C1 segment of cervical spinal cord (tissue), 14 donors: Measurements from ENCODE around the gene STAT5B.
"Not testable (repeated sequence)": the region's sequence is repeated elsewhere in the genome, so short reads cannot be mapped to it uniquely, and the experiment has no call there.

ENCODE experiments used
- DNase-seq, 14 donors: peaks; one replicate each; lab custom pipeline; 2025; lab: John Stamatoyannopoulos, UW

Gene STAT5B

GRCh38 chr17:42306385-42306667, 30.1 kb upstream of the STAT5B start:
- DNase-seq = no peak

- DNase-seq = no peak
Observed at GRCh38 chr17:42305543-42306384, 29.6 kb upstream of the STAT5B start.

DNA sequence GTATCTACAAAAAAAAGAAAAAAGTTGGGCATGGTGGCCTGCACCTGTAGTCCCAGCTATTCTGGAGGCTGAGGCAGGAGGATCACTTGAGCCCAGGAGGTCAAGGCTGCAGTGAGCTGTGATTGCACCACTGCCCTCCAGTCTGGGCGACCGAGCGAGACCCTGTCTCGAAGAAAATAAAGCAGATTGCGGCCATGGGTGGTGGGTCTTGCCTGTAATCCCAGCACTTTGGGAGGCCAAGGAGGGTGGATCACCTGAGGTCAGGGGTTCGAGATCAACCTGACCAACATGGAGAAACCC, 28.8 kb upstream of the STAT5B start:
- not testable (repeated sequence) for DNase-seq

DNA sequence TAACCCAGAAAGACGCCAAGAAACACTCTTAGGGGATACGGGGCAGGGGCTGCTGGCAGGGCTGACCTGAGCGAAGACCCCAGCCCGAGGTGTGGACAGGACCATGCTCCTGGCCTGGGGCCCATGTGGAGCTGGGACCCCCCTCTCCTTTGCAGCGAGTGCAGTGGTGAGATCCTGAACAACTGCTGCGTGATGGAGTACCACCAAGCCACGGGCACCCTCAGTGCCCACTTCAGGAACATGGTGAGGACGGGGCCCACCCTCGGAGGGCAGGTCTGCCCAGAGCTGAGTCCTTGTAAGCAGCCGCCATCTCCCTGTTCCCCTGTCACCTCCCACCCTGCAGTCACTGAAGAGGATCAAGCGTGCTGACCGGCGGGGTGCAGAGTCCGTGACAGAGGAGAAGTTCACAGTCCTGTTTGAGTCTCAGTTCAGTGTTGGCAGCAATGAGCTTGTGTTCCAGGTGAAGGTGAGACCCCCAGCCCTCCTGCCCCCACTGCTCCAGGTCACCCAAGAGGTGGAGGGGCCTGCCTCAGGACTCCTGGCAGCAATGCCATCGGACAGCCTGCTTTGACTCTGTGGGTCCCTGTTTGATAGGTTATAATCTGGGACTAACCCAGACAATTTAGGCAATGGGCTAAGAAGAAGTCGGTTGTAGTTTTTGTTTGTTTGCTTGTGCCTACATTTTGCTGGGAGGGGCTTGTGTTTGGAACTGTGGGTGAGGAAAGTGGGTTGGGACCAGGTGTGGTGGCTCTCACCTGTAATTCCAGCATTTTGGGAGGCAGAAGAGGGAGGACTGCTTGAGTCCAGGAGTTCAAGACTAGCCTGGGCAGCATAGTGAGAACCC, 28.2 kb upstream of the STAT5B start:
- no peak for DNase-seq

- DNase-seq = no peak
Observed at GRCh38 chr17:42303694-42304093, 27.5 kb upstream of the STAT5B start.

- DNase-seq = no peak
Observed at GRCh38 chr17:42301022-42301421, 24.8 kb upstream of the STAT5B start.

- DNase-seq = not testable (repeated sequence)
Observed at GRCh38 chr17:42299913-42300312, 23.7 kb upstream of the STAT5B start.

GRCh38 chr17:42299361-42299760, 23.2 kb upstream of the STAT5B start:
- not testable (repeated sequence) for DNase-seq

DNA sequence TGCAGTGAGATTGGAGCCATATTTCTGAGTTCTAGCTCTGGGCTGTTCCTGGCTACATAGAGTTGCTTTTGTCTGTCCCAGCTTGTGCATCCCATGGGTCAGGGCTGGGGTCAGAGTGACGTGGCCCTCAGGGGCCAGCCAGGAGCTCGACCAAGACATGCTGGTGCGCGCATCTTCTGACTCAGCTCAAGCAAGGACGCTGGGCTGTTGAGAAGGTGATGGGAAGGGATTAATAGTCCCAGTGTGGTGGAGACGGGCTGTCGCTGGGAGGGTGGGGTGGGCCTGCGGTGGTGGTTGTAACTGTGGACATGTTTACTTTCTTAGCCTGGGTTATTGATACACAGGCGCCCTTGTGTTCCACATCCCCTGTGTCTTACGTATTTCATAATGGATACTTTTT, 21.6 kb upstream of the STAT5B start:
- DNase-seq = not testable (repeated sequence)

DNA sequence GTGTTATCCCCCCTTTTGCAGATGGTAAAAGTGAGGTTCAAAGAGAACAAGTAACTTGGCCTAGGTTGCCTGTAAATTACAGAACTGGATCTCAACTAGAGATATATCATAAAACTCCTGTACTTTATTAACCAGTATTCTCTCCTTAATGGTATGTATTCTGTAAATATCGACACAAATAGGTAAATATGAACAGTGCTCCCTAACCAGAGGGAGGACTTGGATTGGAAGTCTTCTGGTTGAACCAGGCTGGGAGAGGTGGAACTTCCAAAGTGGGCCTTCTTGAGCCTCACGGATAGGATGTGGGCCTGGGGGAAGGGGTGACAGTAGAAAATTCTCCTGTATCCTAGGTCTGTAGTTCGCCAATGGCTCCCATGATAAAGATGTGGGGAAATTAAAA, 19.8 kb upstream of the STAT5B start:
- no peak for DNase-seq

DNA sequence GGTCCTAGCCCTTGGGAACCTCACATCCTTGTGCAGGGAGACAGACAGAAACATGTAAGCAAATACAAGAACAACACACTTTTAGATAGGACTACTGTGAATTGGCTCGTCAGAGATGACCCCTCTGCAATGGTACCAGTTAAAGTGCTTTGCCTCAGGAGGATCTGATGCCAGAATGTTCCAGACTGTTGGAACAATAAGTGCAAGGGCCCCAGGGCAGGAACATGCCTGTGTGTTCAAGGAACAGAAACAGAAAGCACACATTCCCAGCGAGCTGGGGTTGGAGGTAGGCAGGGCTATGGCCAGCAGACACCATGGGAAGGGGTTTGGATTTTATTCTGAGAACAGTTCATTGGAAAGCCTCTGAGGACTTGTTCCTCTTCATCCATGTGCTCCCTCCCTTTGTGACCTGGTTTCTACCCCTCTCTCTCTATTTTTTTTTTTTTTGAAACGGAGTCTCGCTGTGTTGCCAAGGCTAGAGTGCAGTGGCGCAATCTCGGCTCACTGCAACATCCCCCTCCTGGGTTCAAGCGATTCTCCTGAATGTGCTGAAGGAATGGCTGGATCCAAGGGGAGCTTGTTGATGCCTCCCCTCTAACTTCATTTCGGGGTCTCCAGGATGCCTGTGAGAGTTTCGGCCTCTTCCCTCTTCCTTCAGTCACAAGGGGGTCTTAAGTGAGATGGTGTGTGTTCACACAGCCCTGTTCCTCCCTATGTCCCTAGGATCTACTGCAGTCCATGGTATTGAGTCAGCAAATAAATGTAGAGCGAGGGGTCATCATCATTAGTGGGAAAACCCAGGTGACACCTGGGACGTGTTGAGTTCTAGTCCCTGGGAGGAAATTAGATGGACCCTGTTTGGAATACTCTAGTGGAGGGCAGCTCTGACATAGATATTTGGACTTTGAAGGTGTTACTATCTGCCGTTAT, 18.5 kb upstream of the STAT5B start:
- DNase-seq = no peak

- no peak for DNase-seq
Observed at GRCh38 chr17:42291129-42291528, 14.9 kb upstream of the STAT5B start.

DNA sequence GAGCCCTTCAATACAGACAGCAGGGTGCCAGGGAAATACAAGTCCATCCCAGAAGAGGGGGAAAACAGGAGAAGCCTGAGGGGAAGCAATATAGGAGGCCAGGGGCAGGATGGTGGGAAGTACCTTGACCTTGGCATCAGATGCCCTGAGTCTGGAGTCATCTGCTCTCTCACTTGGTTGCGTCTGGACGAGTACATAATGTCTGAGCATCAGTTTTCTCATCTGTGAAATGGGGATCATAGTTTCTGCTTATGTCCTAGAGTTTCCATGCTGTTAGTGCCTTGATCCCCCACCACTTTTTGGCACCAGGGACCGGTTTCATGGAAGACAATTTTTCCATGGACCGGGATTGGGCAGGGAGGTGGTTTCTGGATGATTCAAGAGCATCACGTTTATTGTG, 14.4 kb upstream of the STAT5B start:
- no peak for DNase-seq

- no peak for DNase-seq
Observed at GRCh38 chr17:42289611-42290181, 13.5 kb upstream of the STAT5B start.

- DNase-seq = peak in 1 of 14 donors; percentile 21
Observed at GRCh38 chr17:42288803-42289610, 12.8 kb upstream of the STAT5B start.

DNA sequence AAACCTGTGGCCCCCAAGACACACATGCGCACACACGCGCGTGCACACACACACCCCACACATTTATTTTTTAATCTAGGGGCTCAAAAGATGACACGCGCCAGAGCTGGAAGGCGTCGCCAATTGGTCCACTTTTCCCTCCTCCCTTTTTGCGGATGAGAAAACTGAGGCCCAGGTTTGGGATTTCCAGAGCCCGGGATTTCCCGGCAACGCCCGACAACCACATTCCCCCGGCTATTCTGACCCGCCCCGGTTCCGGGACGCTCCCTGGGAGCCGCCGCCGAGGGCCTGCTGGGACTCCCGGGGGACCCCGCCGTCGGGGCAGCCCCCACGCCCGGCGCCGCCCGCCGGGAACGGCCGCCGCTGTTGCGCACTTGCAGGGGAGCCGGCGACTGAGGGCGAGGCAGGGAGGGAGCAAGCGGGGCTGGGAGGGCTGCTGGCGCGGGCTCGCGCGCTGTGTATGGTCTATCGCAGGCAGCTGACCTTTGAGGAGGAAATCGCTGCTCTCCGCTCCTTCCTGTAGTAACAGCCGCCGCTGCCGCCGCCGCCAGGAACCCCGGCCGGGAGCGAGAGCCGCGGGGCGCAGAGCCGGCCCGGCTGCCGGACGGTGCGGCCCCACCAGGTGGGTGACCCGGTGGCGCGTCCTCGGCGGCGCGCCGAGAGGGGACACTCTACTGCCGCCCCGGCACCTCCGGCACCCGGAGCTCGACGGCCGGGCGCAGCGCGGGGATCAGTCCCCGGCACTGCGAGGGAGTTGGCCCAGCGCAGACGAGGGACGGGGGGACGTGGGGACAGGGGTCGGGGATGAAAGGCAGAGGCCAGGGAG, 12.0 kb upstream of the STAT5B start, which contains the start of gene STAT5A:
Gene STAT5A, plus strand, starts transcription at position 522 of the 826 bp plus-strand sequence. CDS start 914 bp downstream, outside the sequence.
- DNase-seq = peak in 12 of 14 donors; percentile 28 to 83 (median 62)

DNA sequence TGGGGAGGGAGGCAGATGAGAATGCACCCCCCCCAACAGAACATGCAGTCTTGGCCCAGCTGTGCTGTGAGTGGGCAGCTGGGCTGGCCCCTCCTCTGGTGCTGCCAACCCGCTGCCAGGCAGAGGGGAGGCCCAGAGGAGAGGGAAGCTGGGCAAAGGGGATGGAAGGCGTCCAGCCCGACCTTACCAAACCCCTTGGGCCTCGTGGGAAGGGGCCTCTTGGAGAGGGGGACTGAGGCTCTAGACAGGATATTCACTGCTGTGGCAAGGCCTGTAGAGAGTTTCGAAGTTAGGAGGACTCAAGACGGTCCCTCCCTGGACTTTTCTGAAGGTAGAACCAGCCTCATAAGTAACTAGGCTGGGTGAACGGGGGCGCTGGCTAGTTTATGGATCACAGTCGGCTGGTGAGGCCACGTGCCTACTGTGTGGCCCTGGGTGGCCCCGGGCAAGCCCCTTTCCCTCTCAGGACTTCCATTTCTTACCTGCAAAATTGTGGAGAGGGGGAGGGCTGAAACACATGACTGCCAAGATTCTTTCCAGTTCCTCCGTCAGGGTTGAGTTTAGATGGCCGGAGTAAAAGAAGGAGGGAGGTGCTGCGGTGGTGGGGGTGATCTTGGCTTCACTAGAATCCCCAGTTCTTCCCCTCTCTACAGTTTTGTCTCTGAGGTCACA, 11.2 kb upstream of the STAT5B start:
- peak in 11 of 14 donors; percentile 22 to 81 (median 55) for DNase-seq

DNA sequence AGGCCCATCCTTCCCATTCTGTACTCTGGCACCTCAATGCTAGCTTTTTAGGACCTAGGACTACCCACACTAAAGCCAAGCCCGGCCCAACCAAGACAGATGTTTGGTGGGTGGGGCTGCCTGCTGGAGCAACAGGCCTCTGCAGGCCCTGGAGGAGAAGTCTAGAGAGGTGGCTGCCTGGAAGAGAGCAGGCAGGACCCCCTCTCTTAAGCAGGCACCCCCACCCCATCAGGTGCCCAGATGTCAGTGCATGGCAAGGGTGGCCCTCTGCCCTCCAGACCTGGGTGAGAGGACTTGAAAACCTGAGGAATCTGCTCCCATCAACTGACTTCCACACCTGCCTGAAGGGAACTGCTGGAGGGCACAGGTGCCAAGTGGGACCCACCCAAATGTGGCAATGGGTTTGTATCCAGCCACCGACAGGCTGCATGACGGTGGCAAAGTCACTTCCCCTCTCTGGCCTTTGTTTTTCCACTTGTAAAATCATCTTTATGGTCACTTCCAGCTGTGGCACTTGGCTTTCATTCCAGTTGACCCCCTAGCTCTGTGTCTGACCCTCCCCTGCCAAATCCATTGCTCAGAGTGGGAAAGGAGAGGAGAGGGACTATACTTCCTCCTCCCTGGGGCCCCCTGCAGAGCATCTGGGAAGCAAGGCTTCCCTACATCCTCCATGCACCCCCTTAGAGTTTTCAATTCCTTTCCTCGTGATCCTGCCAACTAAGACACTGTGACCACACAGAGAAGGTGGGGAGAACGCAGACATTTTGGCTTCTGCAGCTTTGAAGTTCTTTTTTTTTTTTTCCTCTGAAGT, 10.4 kb upstream of the STAT5B start:
- DNase-seq = peak in 1 of 14 donors; percentile 41
